ENCODE results near the gene PRSS12. TPM values are rescaled to one million over a fixed set of nuclear protein-coding genes. Genes with fewer than 3 reads are reported as not detected.

Gene PRSS12
- total RNA-seq, 1 experiment from 2014 or later, result 13.8 TPM

DNA sequence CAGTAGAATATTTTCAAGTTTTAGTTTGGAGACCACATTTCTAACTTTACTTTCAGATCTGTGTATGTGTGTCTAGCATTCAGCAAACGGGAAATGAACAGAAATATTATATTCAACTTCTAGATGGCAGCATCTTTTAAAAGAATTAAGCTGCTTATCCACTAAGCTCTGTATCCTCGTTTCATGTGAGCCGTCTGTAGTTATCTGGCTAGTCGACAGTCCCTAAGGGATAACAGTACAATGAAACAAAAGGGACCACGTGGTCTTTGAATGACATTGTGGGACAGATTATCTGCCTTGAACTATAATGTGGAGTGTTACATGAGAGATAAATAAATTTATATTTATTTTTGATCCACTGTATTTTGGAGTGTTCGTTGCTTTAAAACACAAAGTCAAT is 35.8 kb upstream of the PRSS12 start:
- Histone ChIP-seq H3K9me3 (ENCODE audit: control insufficient read depth in 1 of 2, insufficient read depth in 1 of 2, low read depth in 1 of 2, low read length in 2 of 2) (no peaks in the 10 kb centered on the region), H2AFZ (ENCODE audit: low read depth, low read length, poor library complexity, severe bottlenecking) (no peak overlapping the region), H3K36me3 (ENCODE audit: control insufficient read depth in 1 of 2, insufficient read depth in 2 of 2, low read length in 2 of 2) (no peaks in the 10 kb centered on the region), H3K9me2 (ENCODE audit: insufficient read depth) (no peaks in the 10 kb centered on the region), H3K9ac (ENCODE audit: low read length) (no peak overlapping the region), H3K4me1 (ENCODE audit: control insufficient read depth in 1 of 2, insufficient read depth in 2 of 2, low read length in 2 of 2) (no peaks in the 10 kb centered on the region), H3K4me3 (replicated peaks in 1 of 2; ENCODE audit: low read depth in 1 of 2, low read length in 2 of 2) (no peak overlapping the region), H3K79me2 (ENCODE audit: insufficient read depth, low read length) (no peaks in the 10 kb centered on the region), H4K20me1 (ENCODE audit: insufficient read depth) (no peaks in the 10 kb centered on the region), H3K27me3 (ENCODE audit: insufficient read depth, low read length) (no peaks in the 10 kb centered on the region), H3K27ac (ENCODE audit: low read depth, low read length) (no peak overlapping the region), H3K4me2 (ENCODE audit: low read length) (no peak overlapping the region)
- TF ChIP-seq, protein P1, sequence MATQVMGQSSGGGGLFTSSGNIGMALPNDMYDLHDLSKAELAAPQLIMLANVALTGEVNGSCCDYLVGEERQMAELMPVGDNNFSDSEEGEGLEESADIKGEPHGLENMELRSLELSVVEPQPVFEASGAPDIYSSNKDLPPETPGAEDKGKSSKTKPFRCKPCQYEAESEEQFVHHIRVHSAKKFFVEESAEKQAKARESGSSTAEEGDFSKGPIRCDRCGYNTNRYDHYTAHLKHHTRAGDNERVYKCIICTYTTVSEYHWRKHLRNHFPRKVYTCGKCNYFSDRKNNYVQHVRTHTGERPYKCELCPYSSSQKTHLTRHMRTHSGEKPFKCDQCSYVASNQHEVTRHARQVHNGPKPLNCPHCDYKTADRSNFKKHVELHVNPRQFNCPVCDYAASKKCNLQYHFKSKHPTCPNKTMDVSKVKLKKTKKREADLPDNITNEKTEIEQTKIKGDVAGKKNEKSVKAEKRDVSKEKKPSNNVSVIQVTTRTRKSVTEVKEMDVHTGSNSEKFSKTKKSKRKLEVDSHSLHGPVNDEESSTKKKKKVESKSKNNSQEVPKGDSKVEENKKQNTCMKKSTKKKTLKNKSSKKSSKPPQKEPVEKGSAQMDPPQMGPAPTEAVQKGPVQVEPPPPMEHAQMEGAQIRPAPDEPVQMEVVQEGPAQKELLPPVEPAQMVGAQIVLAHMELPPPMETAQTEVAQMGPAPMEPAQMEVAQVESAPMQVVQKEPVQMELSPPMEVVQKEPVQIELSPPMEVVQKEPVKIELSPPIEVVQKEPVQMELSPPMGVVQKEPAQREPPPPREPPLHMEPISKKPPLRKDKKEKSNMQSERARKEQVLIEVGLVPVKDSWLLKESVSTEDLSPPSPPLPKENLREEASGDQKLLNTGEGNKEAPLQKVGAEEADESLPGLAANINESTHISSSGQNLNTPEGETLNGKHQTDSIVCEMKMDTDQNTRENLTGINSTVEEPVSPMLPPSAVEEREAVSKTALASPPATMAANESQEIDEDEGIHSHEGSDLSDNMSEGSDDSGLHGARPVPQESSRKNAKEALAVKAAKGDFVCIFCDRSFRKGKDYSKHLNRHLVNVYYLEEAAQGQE (IDR thresholded peaks at IDR 0.05; ENCODE audit: low read depth), result no peak
- no peak for TF ChIP-seq SRF (IDR thresholded peaks at IDR 0.05; ENCODE audit: low read depth)
- RAD21 ChIA-PET (ENCODE audit: low non-redundant PET in 1 of 2, low total read pairs in 2 of 2, uncharacterized antibody in 2 of 2, unreplicated experiment in 2 of 2), result no interaction called here
- intact Hi-C loops (cut with micrococcal nuclease), result no loop called here
- DNase-seq (ENCODE audit: low read depth, low spot score) (no peak), ATAC-seq (no peak)
- POLR2A ChIA-PET, result no interaction called here
- CTCF ChIA-PET, result no interaction called here
- BruUV-seq (replicated peaks), result no TSS peak

DNA sequence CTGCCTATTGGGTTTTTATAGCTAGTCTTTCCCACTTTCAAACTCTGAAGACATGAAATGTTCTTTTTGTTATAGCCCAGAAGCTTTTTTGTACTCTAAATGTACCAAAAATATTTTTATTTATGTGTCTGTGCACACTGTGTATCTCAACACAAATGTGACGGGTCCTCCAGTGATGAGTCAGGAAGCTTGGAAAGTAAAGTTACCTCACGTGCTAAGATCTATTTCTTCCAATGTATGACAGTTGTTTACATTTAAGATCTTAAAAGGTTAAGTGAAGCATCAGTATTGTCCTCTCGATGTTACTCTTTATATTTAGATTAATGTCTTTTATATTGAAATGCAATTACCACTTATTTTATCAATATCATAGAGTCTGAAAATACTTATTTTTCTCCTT is 29.1 kb upstream of the PRSS12 start:
- H3K79me2 ChIP-seq (ENCODE audit: insufficient read depth, low read length), result no peaks in the 10 kb centered on the region
- ChIA-PET POLR2A (no interaction called here), RAD21 (ENCODE audit: low non-redundant PET in 1 of 2, low total read pairs in 2 of 2, uncharacterized antibody in 2 of 2, unreplicated experiment in 2 of 2) (no interaction called here), CTCF (no interaction called here)
- no TSS peak for BruUV-seq (replicated peaks)
- no peaks in the 10 kb centered on the region for H3K9me3 ChIP-seq (ENCODE audit: control insufficient read depth in 1 of 2, insufficient read depth in 1 of 2, low read depth in 1 of 2, low read length in 2 of 2)
- H3K4me1 ChIP-seq (ENCODE audit: control insufficient read depth in 1 of 2, insufficient read depth in 2 of 2, low read length in 2 of 2), result no peaks in the 10 kb centered on the region
- ATAC-seq, result no peak
- no peak overlapping the region for H3K9ac ChIP-seq (ENCODE audit: low read length)
- H3K27ac ChIP-seq (ENCODE audit: low read depth, low read length), result no peak overlapping the region
- no peak for DNase-seq (ENCODE audit: low read depth, low spot score)
- no peak overlapping the region for H3K4me3 ChIP-seq (replicated peaks in 1 of 2; ENCODE audit: low read depth in 1 of 2, low read length in 2 of 2)
- H3K36me3 ChIP-seq (ENCODE audit: control insufficient read depth in 1 of 2, insufficient read depth in 2 of 2, low read length in 2 of 2), result no peaks in the 10 kb centered on the region
- no peaks in the 10 kb centered on the region for H3K27me3 ChIP-seq (ENCODE audit: insufficient read depth, low read length)
- TF ChIP-seq, protein P1 (IDR thresholded peaks at IDR 0.05; ENCODE audit: low read depth), result no peak
- TF ChIP-seq TCF7L2 (IDR thresholded peaks at IDR 0.05; ENCODE audit: borderline replicate concordance, extremely low read depth, insufficient read depth, insufficient read length), result no peak
- no peak for TF ChIP-seq ELF1 (IDR thresholded peaks at IDR 0.05; ENCODE audit: borderline replicate concordance, low read depth)
- TF ChIP-seq, protein P2, sequence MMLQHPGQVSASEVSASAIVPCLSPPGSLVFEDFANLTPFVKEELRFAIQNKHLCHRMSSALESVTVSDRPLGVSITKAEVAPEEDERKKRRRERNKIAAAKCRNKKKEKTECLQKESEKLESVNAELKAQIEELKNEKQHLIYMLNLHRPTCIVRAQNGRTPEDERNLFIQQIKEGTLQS (IDR thresholded peaks at IDR 0.05), result no peak
- TF ChIP-seq RAD21 (IDR thresholded peaks at IDR 0.05; ENCODE audit: low read depth), result no peak
- TF ChIP-seq SP1 (IDR thresholded peaks at IDR 0.05; ENCODE audit: low read depth), result no peak
- TF ChIP-seq POLR2AphosphoS5 (IDR thresholded peaks at IDR 0.05; ENCODE audit: low read depth, low read length), result no peak
- TF ChIP-seq, protein P3, sequence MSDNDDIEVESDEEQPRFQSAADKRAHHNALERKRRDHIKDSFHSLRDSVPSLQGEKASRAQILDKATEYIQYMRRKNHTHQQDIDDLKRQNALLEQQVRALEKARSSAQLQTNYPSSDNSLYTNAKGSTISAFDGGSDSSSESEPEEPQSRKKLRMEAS (IDR thresholded peaks at IDR 0.05), result no peak
- TF ChIP-seq EGR1 (IDR thresholded peaks at IDR 0.05; ENCODE audit: low read depth), result no peak
- H3K4me2 ChIP-seq (ENCODE audit: low read length), result no peak overlapping the region
- no peaks in the 10 kb centered on the region for H4K20me1 ChIP-seq (ENCODE audit: insufficient read depth)
- no peaks in the 10 kb centered on the region for H3K9me2 ChIP-seq (ENCODE audit: insufficient read depth)
- intact Hi-C loops (cut with micrococcal nuclease), result no loop called here
- no peak overlapping the region for H2AFZ ChIP-seq (ENCODE audit: low read depth, low read length, poor library complexity, severe bottlenecking)
